Measurements from ENCODE around the gene KYNU. TPM values are rescaled to one million over a fixed set of nuclear protein-coding genes. Genes with fewer than 3 reads are reported as not detected.
A peak's percentile ranks its signal among the peaks of the same experiment; 100 is the strongest.

KYNU gene
- total and polyA plus RNA-seq, 10 of the 15 experiments (the other 5 are each of a cell fraction or from before 2014, with no cell fraction given) = 31.3 to 101 (median 38.3) TPM

DNA sequence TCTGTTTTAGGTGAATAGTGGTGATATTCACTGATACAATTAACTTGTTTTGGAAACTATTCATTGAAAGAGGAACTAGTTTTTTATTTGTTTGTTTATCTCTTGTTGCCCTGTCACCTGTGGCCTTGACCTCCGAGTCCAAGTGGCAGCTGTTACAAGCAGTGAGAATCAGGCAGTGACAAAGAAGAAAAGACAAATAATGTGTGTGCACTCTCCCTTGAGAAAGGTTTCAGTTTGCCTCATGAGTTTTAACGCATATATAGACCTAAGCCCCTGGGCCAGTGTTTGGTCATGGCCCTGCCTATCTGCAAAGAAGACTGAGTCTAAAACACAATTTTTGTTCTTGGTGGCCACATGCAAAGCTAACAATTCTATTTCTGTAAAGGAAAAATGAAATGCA is 15.3 kb downstream of the KYNU start (continued):
- TF ChIP-seq NRF1 (conservative IDR thresholded peaks at IDR 0.05; ENCODE audit: low read depth, low read length) = no peak
- TF ChIP-seq SMAD1 (IDR thresholded peaks at IDR 0.05; ENCODE audit: low read depth, partially characterized antibody) = no peak
- TF ChIP-seq, protein P1, sequence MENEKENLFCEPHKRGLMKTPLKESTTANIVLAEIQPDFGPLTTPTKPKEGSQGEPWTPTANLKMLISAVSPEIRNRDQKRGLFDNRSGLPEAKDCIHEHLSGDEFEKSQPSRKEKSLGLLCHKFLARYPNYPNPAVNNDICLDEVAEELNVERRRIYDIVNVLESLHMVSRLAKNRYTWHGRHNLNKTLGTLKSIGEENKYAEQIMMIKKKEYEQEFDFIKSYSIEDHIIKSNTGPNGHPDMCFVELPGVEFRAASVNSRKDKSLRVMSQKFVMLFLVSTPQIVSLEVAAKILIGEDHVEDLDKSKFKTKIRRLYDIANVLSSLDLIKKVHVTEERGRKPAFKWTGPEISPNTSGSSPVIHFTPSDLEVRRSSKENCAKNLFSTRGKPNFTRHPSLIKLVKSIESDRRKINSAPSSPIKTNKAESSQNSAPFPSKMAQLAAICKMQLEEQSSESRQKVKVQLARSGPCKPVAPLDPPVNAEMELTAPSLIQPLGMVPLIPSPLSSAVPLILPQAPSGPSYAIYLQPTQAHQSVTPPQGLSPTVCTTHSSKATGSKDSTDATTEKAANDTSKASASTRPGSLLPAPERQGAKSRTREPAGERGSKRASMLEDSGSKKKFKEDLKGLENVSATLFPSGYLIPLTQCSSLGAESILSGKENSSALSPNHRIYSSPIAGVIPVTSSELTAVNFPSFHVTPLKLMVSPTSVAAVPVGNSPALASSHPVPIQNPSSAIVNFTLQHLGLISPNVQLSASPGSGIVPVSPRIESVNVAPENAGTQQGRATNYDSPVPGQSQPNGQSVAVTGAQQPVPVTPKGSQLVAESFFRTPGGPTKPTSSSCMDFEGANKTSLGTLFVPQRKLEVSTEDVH (IDR thresholded peaks at IDR 0.05; ENCODE audit: low read depth, partially characterized antibody) = no peak
- TF ChIP-seq IRF5 (IDR thresholded peaks at IDR 0.05; ENCODE audit: borderline replicate concordance) = no peak
- TF ChIP-seq ETV6 (conservative IDR thresholded peaks at IDR 0.05 in 1 of 2, IDR thresholded peaks at IDR 0.05 in 1 of 2; ENCODE audit: borderline replicate concordance in 1 of 2, low read depth in 1 of 2) = 0 out of 4 replicates have a peak, but pooled peaks of 1 of the 2 experiments have one; percentile 51
- no peak for TF ChIP-seq SIX5 (IDR thresholded peaks at IDR 0.05; ENCODE audit: low read depth, low read length, severe bottlenecking)
- no peak for TF ChIP-seq MTA3 (IDR thresholded peaks at IDR 0.05; ENCODE audit: borderline replicate concordance, low read length)
- TF ChIP-seq, protein P2, sequence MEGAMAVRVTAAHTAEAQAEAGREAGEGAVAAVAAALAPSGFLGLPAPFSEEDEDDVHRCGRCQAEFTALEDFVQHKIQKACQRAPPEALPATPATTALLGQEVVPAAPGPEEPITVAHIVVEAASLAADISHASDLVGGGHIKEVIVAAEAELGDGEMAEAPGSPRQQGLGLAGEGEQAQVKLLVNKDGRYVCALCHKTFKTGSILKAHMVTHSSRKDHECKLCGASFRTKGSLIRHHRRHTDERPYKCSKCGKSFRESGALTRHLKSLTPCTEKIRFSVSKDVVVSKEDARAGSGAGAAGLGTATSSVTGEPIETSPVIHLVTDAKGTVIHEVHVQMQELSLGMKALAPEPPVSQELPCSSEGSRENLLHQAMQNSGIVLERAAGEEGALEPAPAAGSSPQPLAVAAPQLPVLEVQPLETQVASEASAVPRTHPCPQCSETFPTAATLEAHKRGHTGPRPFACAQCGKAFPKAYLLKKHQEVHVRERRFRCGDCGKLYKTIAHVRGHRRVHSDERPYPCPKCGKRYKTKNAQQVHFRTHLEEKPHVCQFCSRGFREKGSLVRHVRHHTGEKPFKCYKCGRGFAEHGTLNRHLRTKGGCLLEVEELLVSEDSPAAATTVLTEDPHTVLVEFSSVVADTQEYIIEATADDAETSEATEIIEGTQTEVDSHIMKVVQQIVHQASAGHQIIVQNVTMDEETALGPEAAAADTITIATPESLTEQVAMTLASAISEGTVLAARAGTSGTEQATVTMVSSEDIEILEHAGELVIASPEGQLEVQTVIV (IDR thresholded peaks at IDR 0.05; ENCODE audit: borderline replicate concordance, partially characterized antibody) = no peak
- TF ChIP-seq SKIL (IDR thresholded peaks at IDR 0.05; ENCODE audit: low read depth, poor library complexity, severe bottlenecking) = peak; percentile 56
- peak; percentile 83; the same call in 1 of the 2 replicates for TF ChIP-seq TCF3 (IDR thresholded peaks at IDR 0.05; ENCODE audit: borderline replicate concordance, insufficient read depth, low read depth, low read length)
- TF ChIP-seq SPI1 (IDR thresholded peaks at IDR 0.05; ENCODE audit: borderline replicate concordance, insufficient read depth, low read depth, low read length) = 0 out of 2 replicates have a peak, but pooled peaks have one; percentile 26
- no peak for TF ChIP-seq RB1 (IDR thresholded peaks at IDR 0.05; ENCODE audit: borderline replicate concordance)
- peak; percentile 33 for TF ChIP-seq MEF2B (IDR thresholded peaks at IDR 0.05; ENCODE audit: partially characterized antibody, poor library complexity, severe bottlenecking)
- peak; percentile 55 to 92; a peak in 3 of 4 replicates for TF ChIP-seq EP300 (IDR thresholded peaks at IDR 0.05; ENCODE audit: borderline replicate concordance in 1 of 2, control insufficient read depth in 1 of 2, low read depth in 2 of 2, low read length in 2 of 2)
- 0 out of 3 replicates have a peak, but pooled peaks have one; percentile 31 for TF ChIP-seq POU2F2 (IDR thresholded peaks at IDR 0.05; ENCODE audit: borderline replicate concordance, low read depth, low read length)
- no peak for TF ChIP-seq SUZ12 (IDR thresholded peaks at IDR 0.05; ENCODE audit: unreplicated experiment)
- TF ChIP-seq USF1 (IDR thresholded peaks at IDR 0.05; ENCODE audit: borderline replicate concordance, extremely low read length, insufficient read depth, low read depth, low read length) = no peak
- no peak for TF ChIP-seq YBX1 (IDR thresholded peaks at IDR 0.05)
- TF ChIP-seq NBN (IDR thresholded peaks at IDR 0.05) = 0 out of 2 replicates have a peak, but pooled peaks have one; percentile 35
